ENCODE results near the gene INPP5A. TPM values are rescaled to one million over a fixed set of nuclear protein-coding genes. Genes with fewer than 3 reads are reported as not detected.

INPP5A gene
- total and polyA plus RNA-seq, 2 donors (not counting 1 experiment from before 2014, with no cell fraction given) = 9.3 to 87.8 TPM

- intact Hi-C loops (cut with micrococcal nuclease) = loop anchor here (5.0 kb wide), 2 partner anchors 66 to 174 kb away; partner anchors contain the start of gene PWWP2B
- Mint-ChIP-seq H3K9me3 (ENCODE audit: insufficient read depth) (no peaks in the 10 kb centered on the region), H3K27me3 (no peaks in the 10 kb centered on the region), H3K4me1 (peaks cover 12% of the 10 kb centered on the region), H3K4me3 (no peak overlapping the region), H3K27ac (no peak overlapping the region)
- H3K27me3 ChIP-seq (replicated peaks in 1 of 4; ENCODE audit: control extremely low read depth in 1 of 4, control insufficient read depth in 3 of 4, insufficient read depth in 4 of 4, low read length in 3 of 4) = no peaks in the 10 kb centered on the region
- TF ChIP-seq, protein P1, sequence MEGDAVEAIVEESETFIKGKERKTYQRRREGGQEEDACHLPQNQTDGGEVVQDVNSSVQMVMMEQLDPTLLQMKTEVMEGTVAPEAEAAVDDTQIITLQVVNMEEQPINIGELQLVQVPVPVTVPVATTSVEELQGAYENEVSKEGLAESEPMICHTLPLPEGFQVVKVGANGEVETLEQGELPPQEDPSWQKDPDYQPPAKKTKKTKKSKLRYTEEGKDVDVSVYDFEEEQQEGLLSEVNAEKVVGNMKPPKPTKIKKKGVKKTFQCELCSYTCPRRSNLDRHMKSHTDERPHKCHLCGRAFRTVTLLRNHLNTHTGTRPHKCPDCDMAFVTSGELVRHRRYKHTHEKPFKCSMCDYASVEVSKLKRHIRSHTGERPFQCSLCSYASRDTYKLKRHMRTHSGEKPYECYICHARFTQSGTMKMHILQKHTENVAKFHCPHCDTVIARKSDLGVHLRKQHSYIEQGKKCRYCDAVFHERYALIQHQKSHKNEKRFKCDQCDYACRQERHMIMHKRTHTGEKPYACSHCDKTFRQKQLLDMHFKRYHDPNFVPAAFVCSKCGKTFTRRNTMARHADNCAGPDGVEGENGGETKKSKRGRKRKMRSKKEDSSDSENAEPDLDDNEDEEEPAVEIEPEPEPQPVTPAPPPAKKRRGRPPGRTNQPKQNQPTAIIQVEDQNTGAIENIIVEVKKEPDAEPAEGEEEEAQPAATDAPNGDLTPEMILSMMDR (IDR thresholded peaks at IDR 0.05) = no peak
- TF ChIP-seq EZH2 (IDR thresholded peaks at IDR 0.05; ENCODE audit: borderline replicate concordance, insufficient read depth, low read depth, low read length, poor library complexity, severe bottlenecking) = no peak
- H3K27ac ChIP-seq (ENCODE audit: low read length in 2 of 2) = peak overlapping the region; percentile 85 to 86
- no peak overlapping the region for H2AFZ ChIP-seq (ENCODE audit: insufficient read depth, low read depth, low read length, poor library complexity, severe bottlenecking)
- peak; percentile 62 for ATAC-seq (ENCODE audit: low read depth)
- peaks cover 80% of the 10 kb centered on the region for H3K79me2 ChIP-seq (ENCODE audit: control insufficient read depth, insufficient read depth, low read length)
- H3K9me3 ChIP-seq (ENCODE audit: control extremely low read depth in 1 of 3, control insufficient read depth in 2 of 3, insufficient read depth in 1 of 3, low read length in 2 of 3) = no peaks in the 10 kb centered on the region
- POLR2A ChIA-PET = interaction anchor here (0.8 to 2.7 kb wide), 13 partner anchors 8 to 148 kb away, joined by 3 to 23 read pairs (median 6); no protein-coding TSS in a partner anchor
- H3K9ac ChIP-seq (ENCODE audit: low read length) = peak overlapping the region; percentile 37
- CTCF ChIA-PET = interaction anchor here (0.6 to 3.6 kb wide), 22 partner anchors 10 to 148 kb away, joined by 3 to 35 read pairs (median 4); no protein-coding TSS in a partner anchor
- whole genome bisulfite sequencing (ENCODE audit: insufficient coverage) = 55% methylated on average over 10 of the region's 26 CpGs
- peaks cover 53% of the 10 kb centered on the region for H4K20me1 ChIP-seq (ENCODE audit: control insufficient read depth, insufficient read depth, low read length, poor library complexity, severe bottlenecking)
- peak overlapping the region; percentile 63 for H3K4me2 ChIP-seq (replicated peaks; ENCODE audit: low read depth, low read length, poor library complexity, severe bottlenecking)
- DNase-seq = peak; percentile 85
- H3K36me3 ChIP-seq (replicated peaks in 1 of 2; ENCODE audit: control extremely low read depth in 1 of 2, control insufficient read depth in 1 of 2, extremely low read depth in 1 of 2, insufficient read depth in 2 of 2, low read length in 1 of 2) = no peaks in the 10 kb centered on the region
- H3K4me3 ChIP-seq (ENCODE audit: control extremely low read depth in 1 of 5, extremely low read depth in 1 of 5, insufficient read depth in 1 of 5, low read depth in 2 of 5, low read length in 4 of 5) = peak overlapping the region in 3 of 5 experiments; percentile 15 to 35 (median 23)
- peaks cover 44 to 53% of the 10 kb centered on the region in 2 donors for H3K4me1 ChIP-seq (ENCODE audit: control insufficient read depth in 2 of 2, insufficient read depth in 2 of 2, low read length in 2 of 2)
Observed at GRCh38 chr10:132570771-132571649, 33.4 kb downstream of the INPP5A start.
